ENCODE data around the gene LMTK3.
"Not testable (repeated sequence)": the region's sequence is repeated elsewhere in the genome, so short reads cannot be mapped to it uniquely, and the experiment has no call there.

Gene LMTK3

GRCh38 chr19:48502350-48503018 lies 9.2 kb downstream of the LMTK3 start:
- no peak for DNase-seq

DNA sequence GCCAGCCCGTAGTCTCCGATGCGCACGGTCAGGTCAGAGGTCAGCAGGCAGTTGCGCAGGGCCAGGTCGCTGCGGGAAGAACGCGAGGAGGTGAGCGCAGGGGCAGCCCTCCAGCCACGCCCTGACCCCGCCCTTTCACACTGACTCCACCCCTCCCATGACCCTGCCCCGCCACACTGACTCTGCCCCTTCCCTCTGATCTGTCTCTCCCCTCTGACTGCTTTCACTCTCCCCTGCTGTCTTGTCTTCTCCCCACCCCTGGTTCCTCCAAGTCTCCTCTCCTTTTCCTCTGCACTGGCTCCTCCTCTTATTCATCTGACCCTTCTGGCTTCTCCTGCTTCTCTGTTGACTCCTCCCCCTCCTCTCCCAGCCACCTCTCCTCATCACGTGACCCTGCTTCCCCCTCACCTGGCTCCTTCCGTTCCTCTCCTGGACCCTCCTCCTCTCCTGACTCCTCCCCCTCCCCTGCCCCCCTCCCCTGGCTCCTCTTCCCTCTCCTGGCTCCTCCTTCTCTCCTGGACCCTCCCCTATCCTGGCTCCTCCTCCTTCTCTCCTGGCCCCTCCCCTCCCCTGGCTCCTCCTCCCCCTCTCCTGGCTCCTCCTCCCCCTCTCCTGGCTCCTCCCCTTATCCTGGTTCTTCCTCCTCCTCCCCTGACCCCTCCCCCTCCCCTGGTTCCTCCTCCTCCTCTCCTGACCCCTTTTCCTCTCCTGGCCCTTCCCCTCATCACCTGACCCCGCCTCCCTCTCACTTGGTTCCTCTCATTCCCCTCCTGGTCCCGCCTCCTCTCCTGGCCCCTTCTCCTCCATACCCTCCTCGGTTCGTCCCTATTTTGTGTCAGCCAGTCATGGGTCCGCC lies 9.9 kb downstream of the LMTK3 start:
- peak; percentile 97 for DNase-seq

DNA sequence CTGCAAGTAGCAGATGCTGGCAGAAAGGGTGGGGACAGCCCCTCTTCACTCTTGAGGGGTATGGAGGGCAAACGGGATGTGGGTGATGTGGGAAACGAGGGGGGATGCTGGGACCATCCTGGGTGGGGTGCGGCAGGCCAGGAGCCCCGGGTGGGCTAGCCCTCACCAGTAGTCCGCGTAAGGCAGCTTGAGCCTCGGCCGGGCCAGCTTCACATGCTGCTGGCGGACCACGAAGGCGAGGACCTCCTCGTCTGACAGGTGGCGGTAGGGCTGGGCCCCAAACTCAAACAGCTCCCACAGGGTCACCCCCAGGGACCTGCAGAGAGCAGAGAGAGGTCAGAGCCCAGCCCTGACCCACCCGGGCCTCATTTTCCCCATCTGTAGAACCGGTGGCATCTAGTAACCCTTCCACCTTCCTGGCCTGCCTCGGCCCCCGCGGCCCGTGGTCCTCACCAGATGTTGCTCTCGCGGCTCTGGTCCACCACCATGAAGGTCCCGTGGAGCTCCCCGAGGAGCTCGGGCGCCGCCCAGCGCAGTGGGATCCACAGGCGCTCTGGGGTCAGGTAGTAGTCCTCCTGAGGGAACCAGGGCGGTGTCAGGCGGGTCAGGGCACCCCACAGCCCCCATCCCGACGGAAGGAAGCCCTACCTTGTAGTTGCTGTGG lies 10.7 kb downstream of the LMTK3 start:
- no peak for DNase-seq

DNA sequence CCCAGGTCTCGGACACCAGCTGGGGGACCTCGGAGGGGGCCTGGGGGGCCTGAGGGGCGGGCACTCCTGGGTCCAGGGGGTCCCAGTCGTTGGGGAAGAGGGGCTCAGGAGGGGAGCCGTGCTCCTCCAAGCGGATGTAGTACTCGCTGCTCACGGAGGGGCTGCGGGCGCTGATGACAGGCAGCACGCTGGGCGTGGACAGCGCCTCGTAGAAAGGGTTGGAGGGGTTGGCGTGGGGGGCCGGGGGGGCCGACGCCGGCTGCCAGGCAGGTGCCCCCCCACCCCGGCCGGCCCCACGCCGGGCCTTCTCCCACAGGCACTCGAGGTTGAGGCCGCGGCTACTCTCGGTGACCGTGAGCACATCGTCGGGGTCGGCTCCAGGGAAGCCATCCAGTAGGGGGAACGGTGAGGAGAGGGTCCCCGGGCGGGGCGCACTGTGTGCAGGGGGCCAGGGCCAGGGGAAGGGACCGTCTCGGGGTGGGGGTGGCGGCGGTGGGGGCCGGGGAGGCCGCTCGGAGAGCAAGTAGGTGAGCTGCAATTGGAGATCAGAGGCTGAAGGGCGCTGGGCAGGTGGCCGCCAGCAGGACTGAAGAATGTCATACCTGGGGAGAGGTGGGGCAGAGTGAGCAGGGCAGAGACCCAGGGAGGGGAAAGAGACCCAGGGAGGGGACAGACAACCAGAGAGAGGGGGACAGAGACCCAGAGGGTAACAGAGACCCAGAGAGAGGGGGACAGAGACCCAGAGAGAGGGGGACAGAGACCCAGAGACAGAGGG lies 12.1 kb downstream of the LMTK3 start:
- no peak for DNase-seq

DNA sequence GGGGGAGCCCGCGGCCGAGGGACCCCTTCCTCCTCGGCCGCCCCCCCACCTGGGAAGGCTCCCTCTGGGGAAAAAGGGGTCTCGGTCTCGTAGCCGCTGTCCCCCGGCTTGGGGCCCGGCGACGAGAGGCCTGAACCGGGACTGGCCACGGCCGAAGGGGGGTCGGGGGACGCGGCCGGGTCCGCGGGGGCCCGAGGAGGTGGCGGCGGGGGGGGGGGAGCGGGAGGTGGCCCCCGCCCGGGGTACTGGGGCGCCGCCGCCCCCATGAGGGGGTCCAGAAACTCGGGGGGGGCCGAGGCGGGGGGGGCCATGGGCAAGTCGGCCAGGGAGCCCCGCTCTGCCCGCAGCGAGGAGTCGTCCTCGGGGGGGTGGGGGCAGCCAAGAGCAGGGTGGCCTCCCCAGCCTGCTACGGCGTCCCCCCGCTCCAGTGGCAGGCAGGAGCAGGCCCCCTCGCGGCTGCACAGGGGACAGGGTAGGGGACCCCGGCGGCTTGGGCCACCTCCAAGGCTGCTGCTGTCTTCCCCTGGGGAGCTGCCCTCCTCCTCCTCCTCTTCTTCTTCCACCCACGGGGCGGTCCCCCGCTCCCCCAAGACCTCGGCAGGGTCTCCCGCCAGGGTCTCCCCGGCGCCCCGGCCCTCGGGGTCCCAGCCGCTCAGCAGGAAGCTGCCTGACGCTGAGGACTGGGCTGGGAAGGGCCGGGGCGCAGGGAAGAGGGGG lies 12.9 kb downstream of the LMTK3 start:
- no peak for DNase-seq

DNA sequence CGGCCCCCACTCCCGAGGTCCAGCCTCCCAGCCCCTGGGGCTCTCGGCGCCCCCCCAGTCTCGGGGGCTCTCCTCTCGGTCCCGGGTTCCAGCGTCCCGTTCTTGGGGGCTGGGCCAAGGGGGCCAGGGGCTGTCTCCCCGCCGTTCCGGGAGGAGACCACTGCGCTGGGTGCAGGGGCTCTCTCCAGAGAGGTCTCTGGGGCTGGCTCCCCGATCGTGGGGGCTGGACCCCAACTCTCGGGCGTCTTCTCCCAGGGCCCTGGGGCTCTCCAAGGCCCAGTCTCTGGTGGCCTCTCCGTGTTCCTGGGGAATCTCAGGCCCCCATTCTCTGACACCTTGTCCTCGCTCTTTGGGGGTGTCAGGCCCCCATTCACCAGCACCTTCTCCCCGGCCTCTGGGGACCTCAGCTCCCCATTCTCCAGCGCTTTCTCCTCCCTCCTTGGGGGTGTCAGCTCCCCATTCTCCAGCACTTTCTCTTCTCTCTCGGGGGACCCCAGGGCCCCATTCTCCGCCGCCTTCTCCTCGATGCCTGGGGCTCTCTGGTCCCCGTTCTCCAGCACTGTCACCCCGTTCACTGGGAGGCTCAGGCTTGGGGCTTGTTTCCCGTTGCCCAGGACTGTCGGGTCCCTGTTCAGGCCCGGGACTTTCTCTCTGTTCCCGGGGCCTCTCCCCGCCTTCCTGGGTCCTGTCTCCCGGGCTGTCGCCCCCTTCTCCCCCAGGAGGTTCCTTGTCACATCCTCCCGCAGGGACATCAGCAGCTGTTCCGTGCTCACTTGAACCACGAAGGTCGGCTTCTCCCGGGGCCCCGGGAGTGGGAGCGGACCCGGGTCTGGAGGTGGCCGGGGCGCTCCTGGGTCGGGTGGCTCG lies 13.7 kb downstream of the LMTK3 start:
- DNase-seq = no peak

DNA sequence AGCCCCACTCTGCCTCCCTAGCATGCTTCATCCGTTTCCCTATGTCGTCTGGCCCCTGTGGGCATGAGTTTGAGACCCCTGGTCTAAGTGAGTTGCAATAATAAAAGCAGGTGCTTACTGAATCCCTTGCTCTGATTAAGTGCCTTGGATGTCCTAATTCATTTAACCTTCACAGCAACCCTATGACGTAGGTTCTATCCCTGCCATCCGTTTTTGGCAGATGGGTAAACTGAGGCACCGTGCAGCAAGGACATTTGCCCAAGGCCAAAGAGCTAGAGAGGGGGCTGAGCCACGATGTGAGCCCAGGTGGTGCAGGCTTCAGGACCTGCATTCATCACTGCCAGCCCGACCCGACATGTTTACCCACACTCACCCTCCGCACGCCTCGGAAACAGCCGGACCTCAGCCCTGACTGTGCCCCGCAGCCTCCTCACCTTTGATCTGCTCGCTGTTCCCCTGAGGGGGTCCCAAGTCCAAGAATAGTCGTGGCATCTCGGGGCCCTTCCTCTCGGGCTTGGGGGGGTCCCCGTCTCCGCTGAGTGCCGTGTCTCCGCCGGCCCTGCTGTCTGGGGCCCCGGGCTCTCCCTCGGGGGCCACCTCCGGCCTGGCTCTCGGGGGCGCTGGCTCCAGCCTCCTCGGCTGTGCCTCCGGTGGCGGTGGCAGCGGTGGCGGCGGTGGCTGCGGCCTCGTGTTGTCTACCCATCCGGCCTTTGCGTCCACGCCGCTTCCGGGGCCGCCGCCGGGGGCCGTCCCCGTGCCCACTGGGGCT lies 14.5 kb downstream of the LMTK3 start:
- DNase-seq = no peak

- no peak for DNase-seq
Observed at GRCh38 chr19:48495396-48495795, 16.2 kb downstream of the LMTK3 start.

DNA sequence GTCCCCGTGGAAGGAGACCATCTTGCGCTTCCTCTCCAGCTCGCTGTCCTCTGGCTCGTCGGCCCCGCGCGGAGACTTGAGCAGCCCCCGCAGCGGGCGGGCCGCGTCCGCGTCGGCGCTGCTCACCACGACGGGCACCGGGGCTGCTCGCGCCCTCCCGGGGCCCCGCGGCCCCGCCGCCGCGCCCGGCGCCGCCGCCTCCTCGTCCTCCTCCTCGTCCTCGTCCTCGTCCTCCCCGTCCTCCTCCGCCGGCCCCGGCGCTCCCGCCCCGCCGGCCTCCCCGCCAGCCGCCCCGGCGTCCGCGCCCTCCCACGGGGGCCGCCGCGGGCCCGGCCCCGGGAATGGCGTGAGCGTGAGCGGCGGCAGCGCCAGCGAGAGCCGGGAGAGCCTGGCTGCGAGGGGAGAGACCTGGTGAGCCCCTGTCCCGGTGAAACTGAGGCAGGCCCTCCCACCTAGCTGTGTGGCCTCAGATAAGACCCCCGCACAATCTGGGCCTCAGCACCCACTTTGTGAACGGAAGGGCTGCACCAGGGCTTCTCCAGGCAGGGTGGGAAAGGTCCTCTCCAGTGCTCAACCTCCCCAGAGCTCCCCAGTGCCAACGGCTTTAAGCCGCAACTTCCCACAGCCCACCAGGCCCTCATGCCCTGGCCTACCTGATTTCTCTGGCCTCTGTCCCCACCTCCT lies 17.8 kb downstream of the LMTK3 start:
- no peak for DNase-seq

GRCh38 chr19:48492925-48493717 lies 18.5 kb downstream of the LMTK3 start:
- DNase-seq = peak; percentile 99

- no peak for DNase-seq
Observed at GRCh38 chr19:48491793-48492123, 19.9 kb downstream of the LMTK3 start.

- DNase-seq = no peak
Observed at GRCh38 chr19:48490981-48491792, 20.4 kb downstream of the LMTK3 start.

GRCh38 chr19:48489608-48490216 lies 21.9 kb downstream of the LMTK3 start:
- no peak for DNase-seq

DNA sequence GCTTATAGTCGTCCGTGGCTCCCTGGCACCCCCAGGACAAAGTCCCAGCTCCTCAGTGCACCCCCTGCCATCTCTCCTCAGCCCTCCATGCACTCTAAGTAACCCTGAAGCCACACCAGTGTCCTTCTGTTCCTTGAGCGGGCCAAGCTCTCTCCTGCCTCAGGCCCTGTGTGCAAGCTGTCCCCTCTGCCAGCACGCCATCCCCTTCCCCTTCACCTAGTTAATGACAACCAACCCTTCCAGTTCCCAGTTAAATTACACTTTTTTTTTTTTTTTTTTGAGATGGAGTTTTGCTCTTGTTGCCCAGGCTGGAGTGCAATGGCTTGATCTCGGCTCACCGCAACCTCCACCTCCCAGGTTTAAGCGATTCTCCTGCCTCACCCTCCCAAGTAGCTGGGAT lies 23.2 kb downstream of the LMTK3 start:
- not testable (repeated sequence) for DNase-seq

GRCh38 chr19:48487948-48488347 lies 23.7 kb downstream of the LMTK3 start:
- no peak for DNase-seq

DNA sequence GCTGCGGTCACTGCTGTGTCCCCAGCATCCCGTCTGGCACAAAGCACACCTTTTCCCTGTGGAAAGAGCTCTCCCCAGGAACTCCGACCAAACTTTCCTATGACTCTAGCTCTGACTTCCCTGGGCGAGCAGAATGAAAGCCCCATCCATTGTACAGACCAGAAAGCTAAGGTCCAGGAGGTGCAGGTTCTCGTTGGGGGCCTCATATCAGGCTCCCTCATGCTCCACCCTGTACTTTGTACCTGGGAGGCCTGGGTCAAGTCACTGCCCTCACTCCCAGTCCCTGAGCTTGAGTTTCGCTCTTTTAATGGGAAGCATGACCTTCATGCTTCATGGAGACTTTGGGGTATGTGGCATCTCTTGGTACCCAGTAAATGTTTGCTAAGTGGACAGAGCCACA lies 24.1 kb downstream of the LMTK3 start:
- no peak for DNase-seq

DNA sequence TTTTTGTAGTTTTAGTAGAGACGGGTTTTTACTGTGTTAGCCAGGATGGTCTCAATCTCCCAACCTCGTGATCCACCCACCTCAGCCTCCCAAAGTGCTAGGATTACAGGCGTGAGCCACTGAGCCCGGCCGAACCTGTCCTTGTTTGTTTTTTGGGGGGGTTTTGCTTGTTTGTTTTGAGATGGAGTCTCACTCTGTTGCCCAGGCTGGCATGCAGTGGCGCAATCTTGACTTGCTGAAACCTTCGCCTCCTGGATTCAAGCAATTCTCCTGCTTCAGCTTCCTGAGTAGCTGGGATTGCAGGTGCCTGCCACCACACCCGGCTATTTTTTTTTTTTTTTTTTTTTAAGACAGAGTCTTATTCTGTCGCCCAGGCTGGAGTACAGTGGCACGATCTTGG lies 24.9 kb downstream of the LMTK3 start:
- not testable (repeated sequence) for DNase-seq

All from NCI-H1048 (cell line).